ENCODE results near the gene SLC30A7. TPM values are rescaled to one million over a fixed set of nuclear protein-coding genes. Genes with fewer than 3 reads are reported as not detected.

Gene SLC30A7
- total and polyA plus RNA-seq, 4 donors: 8.6 to 27.0 (median 17.4) TPM

GRCh38 chr1:101026430-101026788 is 130.5 kb downstream of the SLC30A7 start:
- DNase-seq (ENCODE audit: low read depth in 4 of 6, low spot score in 6 of 6): no peak
- Histone ChIP-seq H3K4me1 (ENCODE audit: control insufficient read depth, insufficient read depth, low read length) (no peaks in the 10 kb centered on the region), H3K9me3 (ENCODE audit: control insufficient read depth, insufficient read depth, low read length) (no peaks in the 10 kb centered on the region), H3K36me3 (ENCODE audit: control insufficient read depth, insufficient read depth, low read length) (peaks cover 3% of the 10 kb centered on the region), H3K27ac (ENCODE audit: low read depth, low read length) (no peak overlapping the region), H3K4me3 (ENCODE audit: low read depth, low read length) (peak overlapping the region; percentile 85), H3K27me3 (ENCODE audit: control insufficient read depth, insufficient read depth, low read length) (no peaks in the 10 kb centered on the region)
- 49% methylated on average over 2 of the region's 5 CpGs for WGBS (ENCODE audit: insufficient coverage)

- Histone ChIP-seq H3K36me3 (ENCODE audit: control insufficient read depth, insufficient read depth, low read length) (peaks cover 3% of the 10 kb centered on the region), H3K4me3 (ENCODE audit: low read depth, low read length) (no peak overlapping the region), H3K27me3 (ENCODE audit: control insufficient read depth, insufficient read depth, low read length) (no peaks in the 10 kb centered on the region), H3K9me3 (ENCODE audit: control insufficient read depth, insufficient read depth, low read length) (no peaks in the 10 kb centered on the region), H3K4me1 (ENCODE audit: control insufficient read depth, insufficient read depth, low read length) (no peaks in the 10 kb centered on the region), H3K27ac (ENCODE audit: low read depth, low read length) (no peak overlapping the region)
- 90% methylated on average over 2 of the region's 6 CpGs for WGBS (ENCODE audit: insufficient coverage)
- DNase-seq (ENCODE audit: low read depth in 4 of 6, low spot score in 6 of 6): no peak
Observed at GRCh38 chr1:101027194-101027772, 131.4 kb downstream of the SLC30A7 start.

- DNase-seq (ENCODE audit: low read depth in 4 of 6, low spot score in 6 of 6): no peak
- Histone ChIP-seq H3K9me3 (ENCODE audit: control insufficient read depth, insufficient read depth, low read length) (no peaks in the 10 kb centered on the region), H3K36me3 (ENCODE audit: control insufficient read depth, insufficient read depth, low read length) (no peaks in the 10 kb centered on the region), H3K4me3 (ENCODE audit: low read depth, low read length) (no peak overlapping the region), H3K4me1 (ENCODE audit: control insufficient read depth, insufficient read depth, low read length) (no peaks in the 10 kb centered on the region), H3K27me3 (ENCODE audit: control insufficient read depth, insufficient read depth, low read length) (no peaks in the 10 kb centered on the region), H3K27ac (ENCODE audit: low read depth, low read length) (no peak overlapping the region)
- no CpG with 5 or more reads among the region's 2 CpGs for WGBS (ENCODE audit: insufficient coverage)
Observed at GRCh38 chr1:101028466-101028865, 132.6 kb downstream of the SLC30A7 start.

GRCh38 chr1:101029184-101029583 is 133.3 kb downstream of the SLC30A7 start:
- Histone ChIP-seq H3K9me3 (ENCODE audit: control insufficient read depth, insufficient read depth, low read length) (no peaks in the 10 kb centered on the region), H3K27ac (ENCODE audit: low read depth, low read length) (no peak overlapping the region), H3K36me3 (ENCODE audit: control insufficient read depth, insufficient read depth, low read length) (no peaks in the 10 kb centered on the region), H3K4me3 (ENCODE audit: low read depth, low read length) (no peak overlapping the region), H3K27me3 (ENCODE audit: control insufficient read depth, insufficient read depth, low read length) (no peaks in the 10 kb centered on the region), H3K4me1 (ENCODE audit: control insufficient read depth, insufficient read depth, low read length) (no peaks in the 10 kb centered on the region)
- DNase-seq (ENCODE audit: low read depth in 4 of 6, low spot score in 6 of 6): no peak
- WGBS (ENCODE audit: insufficient coverage): no CpG with 5 or more reads among the region's 1 CpG

GRCh38 chr1:101030881-101031280 is 135.0 kb downstream of the SLC30A7 start:
- H3K4me1 ChIP-seq (ENCODE audit: control insufficient read depth, insufficient read depth, low read length): no peaks in the 10 kb centered on the region
- no peak overlapping the region for H3K4me3 ChIP-seq (ENCODE audit: low read depth, low read length)
- no peak for DNase-seq (ENCODE audit: low read depth in 4 of 6, low spot score in 6 of 6)
- H3K9me3 ChIP-seq (ENCODE audit: control insufficient read depth, insufficient read depth, low read length): no peaks in the 10 kb centered on the region
- H3K36me3 ChIP-seq (ENCODE audit: control insufficient read depth, insufficient read depth, low read length): no peaks in the 10 kb centered on the region
- H3K27me3 ChIP-seq (ENCODE audit: control insufficient read depth, insufficient read depth, low read length): no peaks in the 10 kb centered on the region
- H3K27ac ChIP-seq (ENCODE audit: low read depth, low read length): no peak overlapping the region
- WGBS (ENCODE audit: insufficient coverage): 100% methylated on average over 2 of the region's 4 CpGs

Other genes starting within 250 kb of the SLC30A7 start
- 10 to 100 TPM; 80.2 to 81.8 TPM for gene VCAM1, start 176.3 kb upstream of the SLC30A7 start, total RNA-seq
- gene VCAM1, start 176.3 kb upstream of the SLC30A7 start, polyA plus RNA-seq (ENCODE audit: insufficient read length in 2 of 2): 10 to 100 TPM; 39.4 to 61.0 TPM
- gene EXTL2, start 1.2 kb upstream of the SLC30A7 start, total RNA-seq: 10 to 100 TPM; 44.7 to 72.4 TPM
- 10 to 100 TPM; 49.3 to 54.8 TPM for gene EXTL2, start 1.2 kb upstream of the SLC30A7 start, polyA plus RNA-seq (ENCODE audit: insufficient read length in 2 of 2)
- gene DPH5, start 129.7 kb downstream of the SLC30A7 start, total RNA-seq: 10 to 100 TPM; 28.6 to 35.0 TPM
- 10 to 100 TPM; 34.1 to 34.9 TPM for gene DPH5, start 129.7 kb downstream of the SLC30A7 start, polyA plus RNA-seq (ENCODE audit: insufficient read length in 2 of 2)